Hematopoietic multipotent progenitor cell treated with erythropoietin and hydrocortisone succinate and interleukin-3 and kit ligand, for 4 days (in vitro differentiated cells): ENCODE results near the gene ADAMTS18.
"Not testable (repeated sequence)": the region's sequence is repeated elsewhere in the genome, so short reads cannot be mapped to it uniquely, and the experiment has no call there.

Source experiments
- DNase-seq: peaks from one replicate; pipeline ENCODE4 v3.0.0-alpha.2; 2015

The ADAMTS18 gene

GRCh38 chr16:77277141-77277540 lies 157.7 kb downstream of the ADAMTS18 start:
- no peak for DNase-seq

GRCh38 chr16:77276661-77277060 lies 158.2 kb downstream of the ADAMTS18 start:
- DNase-seq: no peak

- DNase-seq: not testable (repeated sequence)
Observed at GRCh38 chr16:77275303-77275702, 159.5 kb downstream of the ADAMTS18 start.

- DNase-seq: no peak
Observed at GRCh38 chr16:77273815-77274214, 161.0 kb downstream of the ADAMTS18 start.

- no peak for DNase-seq
Observed at GRCh38 chr16:77271532-77272426, 163.1 kb downstream of the ADAMTS18 start.

GRCh38 chr16:77266185-77266584 lies 168.6 kb downstream of the ADAMTS18 start:
- not testable (repeated sequence) for DNase-seq

GRCh38 chr16:77262971-77263370 lies 171.9 kb downstream of the ADAMTS18 start:
- no peak for DNase-seq

- DNase-seq: no peak
Observed at GRCh38 chr16:77250400-77250799, 184.4 kb downstream of the ADAMTS18 start.

- no peak for DNase-seq
Observed at GRCh38 chr16:77246150-77246549, 188.7 kb downstream of the ADAMTS18 start.

- DNase-seq: not testable (repeated sequence)
Observed at GRCh38 chr16:77242471-77242870, 192.4 kb downstream of the ADAMTS18 start.

- DNase-seq: no peak
Observed at GRCh38 chr16:77238593-77238992, 196.2 kb downstream of the ADAMTS18 start.

- peak; percentile 91 for DNase-seq
Observed at GRCh38 chr16:77236063-77236511, 198.7 kb downstream of the ADAMTS18 start.

GRCh38 chr16:77234611-77235010 lies 200.2 kb downstream of the ADAMTS18 start:
- DNase-seq: no peak

- DNase-seq: no peak
Observed at GRCh38 chr16:77233799-77234519, 200.9 kb downstream of the ADAMTS18 start.
